GM10248 (cell line): ENCODE measurements around the gene WIPF3.

Source experiments
- CTCF ChIA-PET: fragments of 300-600 bp; sonication (Branson Sonifier 250); formaldehyde crosslinking; extraction: SDS; loops from one replicate; lab custom pipeline; 2021; ENCODE audit warnings: antibody characterized with exemption; lab: Yijun Ruan, JAX
- POLR2A ChIA-PET: fragments of 350-650 bp; sonication (Branson Sonifier 250); formaldehyde crosslinking; extraction: SDS; loops from one replicate; lab custom pipeline; 2020; ENCODE audit warnings: antibody characterized with exemption; lab: Yijun Ruan, JAX
- DNase-seq: peaks from one replicate; pipeline ENCODE4 v3.0.0; 2012; ENCODE audit errors: extremely low spot score
- CTCF ChIP-seq: IDR thresholded peaks from 2 replicates; pipeline ENCODE4 v1.5.1; 2012; ENCODE audit warnings: mild to moderate bottlenecking, low read depth; ENCODE audit errors: extremely low read depth, missing control alignments, control extremely low read depth

Gene WIPF3

GRCh38 chr7:29965030-29965429 is 158.7 kb downstream of the WIPF3 start:
- TF ChIP-seq CTCF, result no peak
- ChIA-PET CTCF (interaction anchor here (0.9 to 1.4 kb wide), 3 partner anchors 22 to 97 kb away, joined by 3 to 4 read pairs (median 3); no protein-coding TSS in a partner anchor), POLR2A (no interaction called here)
- DNase-seq, result no peak
